A673 (cell line): Measurements from ENCODE around the gene RELT. TPM values are rescaled to one million over a fixed set of nuclear protein-coding genes. Genes with fewer than 3 reads are reported as not detected.

Experiments used
- BruUV-seq: library from RNA; stranded (reverse); fragments of 400-500 nt; replicated peaks from 2 replicates; lab custom pipeline; 2021; lab: Mats Ljungman, UMichigan
- CTCF ChIA-PET: fragments of 300-600 bp; sonication (Branson Sonifier 250); formaldehyde crosslinking; loops from one replicate; lab custom pipeline; 2022; ENCODE audit warnings: antibody characterized with exemption; lab: Charles Lee
- POLR2A ChIA-PET: fragments of 300-600 bp; sonication (Branson Sonifier 250); formaldehyde crosslinking; loops from one replicate; lab custom pipeline; 2022; ENCODE audit warnings: antibody characterized with exemption; ENCODE audit not compliant: low non-redundant PET; lab: Charles Lee
- DNase-seq: peaks from one replicate; pipeline ENCODE4 v3.0.0-alpha.2; 2015; ENCODE audit warnings: low spot score
- H3K27ac ChIP-seq: fragments of 200-600 bp; sonication (generic); 2 replicates; pipeline ENCODE4 v1.5.1; 2016; ENCODE audit warnings: mixed run types, low read depth, mild to moderate bottlenecking, mixed read lengths, antibody characterized with exemption, low read length; ENCODE audit not compliant: poor library complexity, severe bottlenecking
- H3K27me3 ChIP-seq: fragments of 200-600 bp; sonication (generic); replicated peaks from 2 replicates; pipeline ENCODE4 v1.6.1; 2017; ENCODE audit warnings: mixed run types, low read depth, mild to moderate bottlenecking, mixed read lengths, antibody characterized with exemption, low read length; ENCODE audit not compliant: insufficient read depth, poor library complexity
- H3K36me3 ChIP-seq: fragments of 200-600 bp; sonication (generic); 2 replicates; pipeline ENCODE4 v1.6.1; 2016; ENCODE audit warnings: mixed run types, mild to moderate bottlenecking, mixed read lengths, antibody characterized with exemption, low read length; ENCODE audit not compliant: insufficient read depth, poor library complexity, severe bottlenecking
- H3K4me1 ChIP-seq: fragments of 200-600 bp; sonication (generic); 2 replicates; pipeline ENCODE4 v1.6.1; 2017; ENCODE audit warnings: mixed run types, mild to moderate bottlenecking, mixed read lengths, antibody characterized with exemption, low read length; ENCODE audit not compliant: insufficient read depth, poor library complexity, severe bottlenecking
- H3K4me3 ChIP-seq: fragments of 200-600 bp; sonication (generic); 2 replicates; pipeline ENCODE4 v1.5.1; 2016; ENCODE audit warnings: low read depth, mixed run types, mild to moderate bottlenecking, mixed read lengths, low read length; ENCODE audit not compliant: poor library complexity, severe bottlenecking
- H3K9me3 ChIP-seq: fragments of 200-600 bp; sonication (generic); 2 replicates; pipeline ENCODE4 v1.6.1; 2016; ENCODE audit warnings: mixed run types, low read depth, mild to moderate bottlenecking, mixed read lengths, antibody characterized with exemption, low read length; ENCODE audit not compliant: poor library complexity, severe bottlenecking
- CTCF ChIP-seq: fragments of 300-800, 200-600 bp; sonication (generic); conservative IDR thresholded peaks from 2 replicates; pipeline ENCODE4 v1.5.1; 2017; ENCODE audit warnings: low read depth, mild to moderate bottlenecking, antibody characterized with exemption, low read length, moderate library complexity, mixed read lengths
- EZH2 ChIP-seq: fragments of 200-600 bp; sonication (generic); IDR thresholded peaks from 2 replicates; pipeline ENCODE4 v1.6.1; 2017; ENCODE audit warnings: borderline replicate concordance, low read depth, mild to moderate bottlenecking, mixed read lengths, antibody characterized with exemption, low read length; ENCODE audit not compliant: poor library complexity, severe bottlenecking
- intact Hi-C: fragments of 100-400 bp; cut with micrococcal nuclease; formaldehyde crosslinking; loops from one replicate; pipeline ENCODE4 v1.10.0; 2022; ENCODE audit not compliant: unreplicated experiment
- total RNA-seq: library from RNA; stranded (reverse); gene quantifications from 2 replicates; pipeline ENCODE4 v1.2.3, GENCODE V29; 2021

Gene RELT
- total RNA-seq, 1 experiment from 2014 or later: 20.9 TPM

GRCh38 chr11:73350908-73351636 is 25.1 kb upstream of the RELT start:
- no peaks in the 10 kb centered on the region for H3K9me3 ChIP-seq
- no peaks in the 10 kb centered on the region for H3K27me3 ChIP-seq
- no peaks in the 10 kb centered on the region for H3K36me3 ChIP-seq
- H3K4me3 ChIP-seq: no peak overlapping the region
- no peak overlapping the region for H3K27ac ChIP-seq
- TF ChIP-seq EZH2: no peak
- TF ChIP-seq CTCF: peak; percentile 100
- CTCF ChIA-PET: interaction anchor here (0.5 to 2.4 kb wide), 24 partner anchors 9 to 580 kb away, joined by 3 to 28 read pairs (median 4); no protein-coding TSS in a partner anchor
- intact Hi-C loops: loop anchor here (1.0 kb wide), 1 partner anchor 42 kb away; no protein-coding TSS in a partner anchor
- DNase-seq: peak; percentile 87
- POLR2A ChIA-PET: no interaction called here
- no peaks in the 10 kb centered on the region for H3K4me1 ChIP-seq
- BruUV-seq: no TSS peak

- ChIA-PET CTCF (no interaction called here), POLR2A (no interaction called here)
- TF ChIP-seq EZH2: no peak
- no peak for TF ChIP-seq CTCF
- Histone ChIP-seq H3K4me1 (no peaks in the 10 kb centered on the region), H3K27me3 (no peaks in the 10 kb centered on the region), H3K36me3 (peaks cover 4% of the 10 kb centered on the region), H3K27ac (no peak overlapping the region), H3K9me3 (no peaks in the 10 kb centered on the region), H3K4me3 (no peak overlapping the region)
- DNase-seq: no peak
- BruUV-seq: no TSS peak
- intact Hi-C loops: no loop called here
Observed at GRCh38 chr11:73353422-73353821, 22.8 kb upstream of the RELT start.

GRCh38 chr11:73355109-73355508 is 21.1 kb upstream of the RELT start:
- no peaks in the 10 kb centered on the region for H3K27me3 ChIP-seq
- no peak overlapping the region for H3K27ac ChIP-seq
- no TSS peak for BruUV-seq
- peaks cover 4% of the 10 kb centered on the region for H3K36me3 ChIP-seq
- H3K4me3 ChIP-seq: no peak overlapping the region
- no peaks in the 10 kb centered on the region for H3K4me1 ChIP-seq
- intact Hi-C loops: no loop called here
- ChIA-PET CTCF (no interaction called here), POLR2A (no interaction called here)
- no peak for DNase-seq
- no peaks in the 10 kb centered on the region for H3K9me3 ChIP-seq
- TF ChIP-seq EZH2 (no peak), CTCF (no peak)
